Activated CD8-positive, alpha-beta memory T cell treated with anti-CD3 and anti-CD28 coated beads for 1 hour (primary cell): Measurements from ENCODE around the gene NEK10.
"Not testable (repeated sequence)": the region's sequence is repeated elsewhere in the genome, so short reads cannot be mapped to it uniquely, and the experiment has no call there.

ENCODE experiments used
- DNase-seq, 2 donors: peaks; one replicate each; pipeline ENCODE4 v3.0.0-alpha.2; 2020; ENCODE audit warnings: low read depth in 1 of 2; ENCODE audit errors: extremely low read depth in 1 of 2

NEK10 gene

DNA sequence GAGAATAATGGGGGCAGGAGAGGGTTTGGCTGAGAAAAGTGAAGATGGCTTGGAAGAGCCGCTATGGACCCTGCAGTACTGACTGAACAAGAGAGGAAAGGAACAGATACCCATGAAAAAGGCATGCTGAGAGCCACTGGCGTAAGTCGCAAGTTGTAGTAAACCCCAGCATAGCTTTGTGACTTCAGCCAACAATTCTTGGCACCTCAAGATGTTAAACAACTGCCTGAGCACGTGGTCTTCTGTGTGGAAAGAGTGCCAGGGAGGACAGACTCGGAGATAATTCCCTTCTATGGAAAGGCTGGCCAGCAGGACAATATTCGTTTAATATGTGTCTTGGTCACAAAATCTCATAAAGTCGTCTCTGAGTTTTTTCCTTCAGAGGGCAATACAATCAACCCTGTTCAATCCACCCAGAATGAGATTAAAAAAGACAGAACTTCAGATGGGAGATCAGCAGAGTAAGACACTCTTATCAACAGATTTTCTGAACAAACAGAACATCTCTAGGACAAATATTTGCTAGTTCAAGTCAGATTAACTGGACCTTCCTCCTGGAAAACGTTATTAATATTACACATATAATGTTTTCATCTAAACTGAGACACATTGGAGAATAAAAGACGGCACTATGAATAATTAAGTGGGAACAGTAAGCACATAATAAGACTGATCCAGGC lies 49.2 kb downstream of the NEK10 start:
- DNase-seq = no peak

DNA sequence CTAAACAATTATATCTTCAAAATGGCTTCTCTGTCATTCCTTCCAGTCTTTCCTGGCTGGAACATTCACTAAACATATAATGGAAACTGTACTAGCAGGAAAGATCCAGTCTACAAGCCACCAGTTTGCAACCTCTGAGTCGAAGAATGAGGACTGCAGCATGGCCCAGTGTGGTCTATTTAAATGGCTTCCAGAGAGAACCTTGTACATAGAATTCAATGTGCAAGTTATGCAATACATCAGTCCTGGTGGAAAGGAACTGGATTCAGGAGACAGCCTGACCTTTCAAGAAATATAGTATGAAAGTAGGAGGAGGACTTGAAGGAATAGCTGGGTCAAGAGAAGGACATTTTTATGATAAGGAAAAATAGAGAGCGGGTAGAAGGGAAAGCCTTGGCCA lies 49.9 kb downstream of the NEK10 start:
- DNase-seq = no peak

DNA sequence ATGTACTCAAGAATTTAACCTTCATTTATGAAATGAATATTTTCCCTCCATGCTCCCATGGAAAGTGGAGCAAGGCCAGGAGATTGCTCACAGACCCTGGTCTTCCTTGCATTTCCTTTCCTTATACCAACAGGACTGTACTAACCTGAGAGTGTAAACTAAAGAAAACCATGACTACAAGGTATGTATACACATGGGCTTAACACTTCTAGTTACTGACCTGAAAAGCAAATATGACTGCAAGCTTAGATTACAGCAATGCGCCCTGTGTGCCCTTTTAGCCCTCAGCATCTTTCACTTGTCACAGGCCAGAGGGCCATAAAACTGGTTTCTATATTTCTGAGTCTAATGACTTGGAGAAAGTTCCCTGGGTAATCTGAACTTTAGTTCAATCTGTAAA lies 52.1 kb downstream of the NEK10 start:
- DNase-seq = no peak

DNA sequence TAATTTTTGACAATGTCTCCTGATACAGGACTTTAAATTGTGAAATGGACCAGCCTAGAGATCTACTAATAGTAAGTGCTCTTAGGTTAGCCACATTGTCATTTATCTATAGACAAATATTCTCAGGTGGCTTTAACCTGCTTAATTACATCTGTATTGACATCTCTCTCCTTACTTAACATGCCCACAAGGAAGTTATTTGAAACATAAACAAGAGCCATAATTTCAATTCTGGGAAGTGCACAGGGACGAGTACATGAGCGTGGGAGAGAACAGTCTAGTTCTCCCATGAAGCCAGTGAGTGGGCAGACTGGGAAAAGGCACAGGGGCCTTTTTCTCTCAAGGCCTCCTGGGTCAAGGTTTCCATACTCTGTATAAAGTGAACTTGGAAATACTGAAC lies 54.2 kb downstream of the NEK10 start:
- DNase-seq = no peak

DNA sequence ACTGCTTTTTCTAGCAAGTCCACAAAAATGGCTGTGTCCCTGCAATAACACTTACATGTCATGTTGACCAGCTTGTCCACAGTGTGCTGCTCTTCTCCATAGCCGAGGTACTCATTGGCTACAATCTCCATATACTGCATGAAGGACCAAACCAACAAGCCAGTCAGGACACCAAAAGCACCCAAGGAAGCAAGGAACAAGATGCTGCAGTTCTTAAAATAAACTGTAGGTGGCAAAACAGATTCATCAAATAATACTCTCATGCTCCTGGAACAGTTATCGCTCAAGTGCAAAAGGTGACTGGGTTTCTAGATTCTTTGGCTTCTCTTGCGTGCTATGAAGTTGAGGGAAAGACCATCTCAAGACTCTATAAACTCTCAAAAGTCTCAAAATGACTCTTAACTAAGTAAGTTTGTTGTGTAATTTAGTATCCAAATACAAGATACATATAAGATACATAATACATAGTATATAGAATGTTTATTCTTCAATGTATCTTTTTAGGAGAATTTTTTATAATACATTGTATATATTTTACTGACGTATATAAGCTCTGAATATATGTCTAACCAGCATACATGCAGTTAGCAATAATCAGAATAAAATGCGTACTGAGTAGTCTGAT lies 57.0 kb downstream of the NEK10 start:
- DNase-seq = no peak

DNA sequence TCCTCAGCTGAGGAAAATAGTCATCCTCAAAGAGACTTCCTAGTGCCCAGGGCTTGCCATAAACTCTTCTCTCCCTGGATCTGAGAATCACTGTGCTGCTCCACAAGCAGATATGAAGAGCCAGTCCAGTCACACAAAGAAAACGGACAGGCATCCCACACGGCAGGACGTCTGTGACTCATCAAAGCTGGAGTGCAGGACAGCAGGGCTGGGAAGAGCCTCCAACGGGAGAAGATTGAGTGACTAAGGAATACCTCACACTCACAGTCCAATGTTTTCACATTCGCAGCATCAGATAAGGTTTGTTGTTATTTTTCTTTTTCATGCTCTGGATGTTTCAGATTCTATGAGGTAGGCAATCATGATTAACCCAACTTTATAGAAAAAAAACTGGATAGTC lies 57.8 kb downstream of the NEK10 start:
- DNase-seq = no peak

DNA sequence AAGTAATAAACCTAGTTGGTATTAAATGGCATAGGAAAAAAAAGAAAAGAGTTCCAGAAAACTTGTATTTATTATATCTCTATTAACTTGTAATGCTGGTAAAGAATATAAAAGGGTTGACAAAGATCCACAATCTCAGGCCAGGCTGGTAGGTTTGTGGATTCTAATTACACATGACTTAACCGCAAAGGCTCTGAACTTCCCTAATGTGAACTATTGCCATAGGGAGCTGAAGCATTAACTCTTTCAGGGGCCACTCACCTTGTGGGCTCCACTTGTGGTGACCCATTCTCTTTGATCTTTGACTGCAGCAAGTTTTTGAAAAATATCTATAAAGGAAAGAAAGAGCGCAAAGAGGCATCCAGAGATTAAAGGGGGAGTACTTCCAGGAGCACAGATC lies 58.5 kb downstream of the NEK10 start:
- DNase-seq = no peak

DNA sequence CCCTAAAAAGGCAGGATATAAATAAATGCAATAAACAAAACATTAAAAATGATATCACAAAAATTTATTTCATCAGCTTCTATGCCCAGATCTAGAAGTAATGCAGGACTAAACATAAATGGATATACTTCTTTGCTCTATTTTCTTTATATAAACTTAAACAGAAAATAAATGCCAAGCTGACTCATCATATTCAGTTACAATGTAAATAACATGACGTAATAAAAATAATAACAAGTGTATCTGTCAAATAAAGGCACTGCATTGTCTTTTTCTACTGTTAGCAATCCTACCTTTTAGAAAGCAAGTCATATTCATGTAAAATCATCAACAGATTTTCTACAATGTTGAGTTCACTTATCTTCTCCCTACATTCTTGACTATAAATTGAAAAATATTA lies 61.6 kb downstream of the NEK10 start:
- no peak for DNase-seq

DNA sequence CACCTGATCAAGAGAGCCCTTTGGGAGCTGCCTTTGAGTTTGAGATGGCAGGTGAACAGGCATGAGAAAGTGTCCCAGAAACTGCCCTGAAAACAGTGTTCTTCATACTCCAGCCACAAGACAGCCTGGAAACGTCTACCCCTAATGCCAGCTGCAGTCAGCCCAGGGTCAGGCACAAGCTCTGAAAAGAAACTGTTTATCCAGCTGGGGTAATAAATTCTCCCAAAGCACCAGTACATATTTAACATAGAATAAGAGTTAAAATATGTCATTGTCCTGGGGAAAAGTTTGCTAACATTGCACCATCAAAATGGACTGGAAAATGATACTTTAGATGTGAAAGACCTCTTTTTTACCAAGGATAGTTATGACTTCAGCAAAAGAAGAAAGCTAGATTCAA lies 66.3 kb downstream of the NEK10 start:
- no peak for DNase-seq

DNA sequence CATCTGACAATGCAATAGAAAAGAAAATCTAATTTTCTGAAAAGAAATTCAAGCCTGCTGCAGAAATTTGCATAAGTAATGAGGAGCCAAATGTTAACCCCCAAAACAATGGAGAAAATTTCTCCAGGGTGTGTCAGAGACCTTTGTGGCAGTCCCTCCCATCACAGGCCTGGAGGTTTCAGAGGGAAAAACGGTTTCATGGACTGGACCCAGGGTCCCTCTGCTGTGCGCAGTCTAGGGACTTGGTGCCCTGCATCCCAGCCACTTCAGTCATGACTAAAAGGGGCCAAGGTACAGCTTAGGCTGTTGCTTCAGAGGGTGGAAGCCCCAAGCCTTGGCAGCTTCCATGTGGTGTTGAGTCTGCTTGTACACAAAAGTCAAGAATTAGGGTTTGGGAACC lies 70.2 kb downstream of the NEK10 start:
- DNase-seq = not testable (repeated sequence)

DNA sequence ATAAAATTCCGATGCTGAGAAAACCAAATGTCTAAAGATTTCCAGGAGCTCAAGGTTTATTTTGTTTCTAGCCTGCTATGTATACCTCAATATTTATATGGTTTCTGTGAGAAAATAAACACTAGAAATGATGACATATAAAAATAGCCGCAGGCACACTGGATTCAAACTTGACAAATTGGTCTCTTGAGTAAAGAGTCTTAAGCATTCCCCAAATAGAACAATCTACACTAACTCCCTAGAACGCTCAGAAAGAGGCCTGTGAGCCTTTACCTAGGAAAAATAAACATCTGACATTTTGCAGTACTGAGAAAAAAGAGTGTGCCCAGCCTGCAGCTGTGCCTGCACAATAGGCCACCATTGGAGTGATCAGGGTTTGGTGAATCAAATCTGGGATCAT lies 75.2 kb downstream of the NEK10 start:
- no peak for DNase-seq

DNA sequence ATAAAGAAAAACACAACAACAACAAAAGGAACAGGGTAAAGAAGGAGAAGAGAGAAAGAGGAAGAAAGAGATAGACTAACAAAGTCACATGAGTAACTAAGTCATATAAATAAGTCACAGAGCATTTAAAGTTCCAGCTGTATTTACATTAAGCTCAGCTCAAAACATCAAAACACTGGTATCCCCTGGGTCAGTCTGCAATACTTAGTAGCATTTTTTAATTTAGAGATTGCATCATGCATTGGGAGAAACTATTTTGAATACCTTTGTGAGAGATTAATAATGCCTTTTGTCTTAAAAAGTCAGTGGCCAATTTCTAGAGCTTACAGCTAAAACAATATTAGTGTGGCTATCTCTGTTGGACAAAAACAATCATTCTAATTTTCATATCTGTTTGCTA lies 78.4 kb downstream of the NEK10 start:
- DNase-seq = no peak

DNA sequence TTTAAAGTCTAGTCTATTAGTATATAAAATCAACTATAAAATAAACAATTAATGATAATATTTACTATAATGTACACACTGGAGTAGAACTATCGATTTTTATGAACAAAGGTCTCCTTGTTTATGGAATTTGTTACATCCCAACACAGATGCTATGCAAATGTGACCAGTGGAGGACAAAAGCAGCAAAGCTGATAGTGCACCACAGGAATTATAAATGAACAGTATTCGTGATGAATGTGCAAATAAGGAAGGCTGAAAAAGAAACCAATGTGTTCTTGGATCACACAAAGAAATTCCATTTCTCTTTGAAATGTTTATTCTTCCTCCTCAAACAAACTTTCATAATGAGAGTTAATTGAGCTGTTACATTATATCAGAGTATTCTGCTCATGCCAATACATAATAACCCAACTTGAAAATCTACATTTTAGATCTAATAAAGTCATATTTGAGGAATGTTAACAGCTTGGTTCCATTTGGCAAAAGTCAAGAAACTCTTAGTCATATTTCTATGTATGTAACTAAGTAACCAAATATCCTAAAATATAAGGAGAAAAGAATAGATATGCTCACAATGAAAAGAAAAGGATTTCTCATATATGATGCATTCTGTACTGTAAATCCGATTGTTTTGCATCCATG lies 79.3 kb downstream of the NEK10 start:
- DNase-seq = no peak

DNA sequence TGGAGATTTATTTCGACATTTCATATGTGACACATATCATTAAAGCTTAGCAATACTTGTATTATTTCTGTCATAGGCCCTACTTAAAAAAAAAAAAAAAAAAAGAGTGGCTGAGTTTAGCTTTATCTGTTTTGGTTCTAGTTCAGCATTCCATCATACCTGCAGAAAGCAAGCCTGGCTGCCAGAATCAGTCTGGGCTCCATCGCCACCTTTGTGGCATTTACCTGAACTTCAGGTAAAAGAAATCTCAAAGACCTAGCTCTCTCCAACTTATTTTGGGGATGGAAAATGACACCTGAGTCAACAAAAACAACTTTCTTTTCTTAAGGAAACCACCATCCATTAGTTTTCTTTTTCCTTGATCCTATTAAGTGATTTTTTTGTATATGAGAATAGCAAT lies 82.1 kb downstream of the NEK10 start:
- DNase-seq = no peak

DNA sequence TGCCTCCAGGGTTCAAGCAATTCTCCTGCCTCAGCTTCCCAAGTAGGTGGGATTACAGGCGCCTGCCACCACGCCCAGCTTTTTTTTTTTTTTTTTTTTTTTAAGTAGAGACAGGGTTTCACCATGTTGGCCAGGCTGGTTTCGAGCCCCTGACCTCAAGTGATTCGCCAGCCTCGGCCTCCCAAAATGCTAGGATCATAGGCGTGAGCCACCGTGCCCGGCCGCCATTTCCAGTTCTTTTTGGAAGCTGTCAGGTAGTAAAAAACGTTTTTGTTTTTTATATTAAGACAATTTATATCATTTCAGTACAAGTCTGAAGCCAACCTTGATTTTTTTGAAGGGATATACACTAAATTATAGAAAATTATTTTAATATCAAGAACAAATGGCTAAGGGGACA lies 82.7 kb downstream of the NEK10 start:
- not testable (repeated sequence) for DNase-seq

DNA sequence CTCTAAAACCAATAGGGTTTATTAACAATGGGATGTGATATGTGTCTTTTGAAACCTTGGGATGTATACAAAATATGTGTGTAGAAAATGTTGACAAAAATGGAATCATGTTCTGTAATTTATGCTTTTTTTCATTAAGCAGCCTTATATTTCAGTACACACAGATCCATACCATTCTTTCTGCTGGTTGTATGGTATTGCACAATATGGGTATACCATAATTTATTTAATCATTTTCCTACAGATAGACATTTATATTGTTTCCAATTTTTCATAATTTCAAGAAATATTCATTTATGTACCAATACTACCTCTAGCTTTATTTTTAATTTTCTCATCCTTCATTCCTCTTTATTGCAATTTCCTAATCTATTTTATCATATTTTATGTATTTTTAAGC lies 83.5 kb downstream of the NEK10 start:
- DNase-seq = no peak

DNA sequence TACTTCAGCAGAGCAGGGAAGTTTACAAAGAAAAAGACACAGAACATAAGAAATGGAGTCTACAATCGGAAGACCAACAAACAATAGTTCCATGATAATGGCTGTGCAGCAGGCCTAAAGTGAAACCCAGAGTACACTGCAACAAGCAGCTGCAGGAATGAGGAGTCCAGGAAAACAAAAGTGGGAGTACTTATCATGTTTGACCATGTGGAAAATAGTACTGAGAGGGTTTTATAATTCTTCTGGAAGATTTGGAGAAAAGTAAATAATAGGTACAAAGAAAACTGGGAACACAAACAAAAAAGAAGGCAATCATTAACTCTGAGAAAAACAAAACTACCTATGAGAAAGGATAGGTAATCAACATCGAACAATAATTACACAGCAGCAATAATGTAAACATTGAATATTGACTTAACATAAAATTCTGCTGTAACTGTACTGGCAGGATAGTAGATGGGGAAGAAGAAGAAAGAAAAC lies 87.5 kb downstream of the NEK10 start:
- DNase-seq = no peak

DNA sequence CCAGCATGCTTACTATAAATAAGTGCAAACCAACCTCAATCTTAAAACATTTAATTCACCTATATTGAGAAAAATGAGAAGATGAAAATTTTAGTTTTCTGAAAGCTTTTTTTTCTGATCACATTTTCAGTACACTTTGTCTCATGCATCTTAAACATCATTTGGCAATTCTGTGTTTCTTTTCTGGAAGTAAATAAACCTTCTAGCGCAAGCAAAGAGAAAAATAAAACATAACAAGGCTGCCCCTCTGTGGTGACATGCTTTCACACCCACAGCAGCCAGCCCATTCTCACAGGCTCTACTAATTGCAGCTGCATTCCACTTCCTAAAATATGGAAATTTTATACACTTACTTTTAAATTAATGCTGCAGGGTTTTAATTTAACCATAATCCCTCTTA lies 90.1 kb downstream of the NEK10 start:
- DNase-seq = no peak

DNA sequence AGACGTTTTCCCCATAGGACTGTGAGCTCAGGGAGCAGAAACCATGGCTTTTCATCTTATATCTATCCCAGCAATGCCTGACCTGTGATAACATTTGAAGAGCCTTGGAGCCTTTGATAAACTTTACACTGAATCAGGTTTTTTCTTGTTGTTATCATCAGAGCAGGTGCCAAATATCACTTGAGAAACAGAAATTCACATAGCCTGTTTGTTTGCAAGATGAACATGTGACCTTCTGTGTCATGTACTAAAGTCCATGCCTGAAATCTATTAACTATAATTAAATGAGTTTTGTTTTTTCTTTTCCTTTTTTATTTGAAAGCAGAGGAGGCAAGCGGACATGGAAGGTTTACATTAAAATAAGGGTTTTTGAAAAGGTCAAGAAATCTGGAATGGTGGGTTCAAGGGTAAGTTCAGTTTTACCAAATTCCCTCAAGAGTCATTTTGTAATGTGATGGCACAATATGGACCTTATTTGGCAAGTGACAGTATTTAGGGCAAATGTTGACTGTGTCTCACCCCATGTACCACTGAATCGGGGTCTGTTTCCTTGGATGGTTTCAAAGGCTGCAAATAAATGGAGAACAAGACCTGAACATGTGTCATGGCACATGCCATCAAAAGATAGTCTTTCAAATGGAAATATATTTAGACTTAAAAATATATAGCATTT lies 90.7 kb downstream of the NEK10 start:
- no peak for DNase-seq

DNA sequence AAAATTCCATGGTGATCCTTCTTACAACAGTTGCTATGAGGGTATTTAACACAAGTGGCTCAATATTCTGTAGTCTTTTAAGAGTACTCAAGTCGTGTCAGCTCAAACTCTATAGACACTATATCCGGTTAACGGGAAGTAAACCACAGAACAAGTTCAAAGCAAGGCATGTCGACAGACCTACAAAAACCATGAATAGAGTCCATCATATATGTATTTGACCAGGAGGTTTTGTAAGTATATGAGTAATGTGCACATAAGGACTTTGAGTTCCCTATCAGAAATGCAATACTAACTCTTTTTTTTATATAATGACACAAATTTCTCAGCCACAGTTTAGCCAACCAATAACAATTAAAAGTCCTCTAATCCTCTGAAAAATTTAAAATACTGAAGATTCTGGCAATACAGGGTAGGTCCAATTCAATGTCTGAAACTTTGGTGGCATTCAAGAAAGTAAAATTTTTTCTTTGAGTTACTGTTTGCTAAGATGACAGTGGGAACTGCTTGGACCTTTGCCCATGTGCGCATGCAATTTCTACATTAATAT lies 93.7 kb downstream of the NEK10 start:
- DNase-seq = no peak

DNA sequence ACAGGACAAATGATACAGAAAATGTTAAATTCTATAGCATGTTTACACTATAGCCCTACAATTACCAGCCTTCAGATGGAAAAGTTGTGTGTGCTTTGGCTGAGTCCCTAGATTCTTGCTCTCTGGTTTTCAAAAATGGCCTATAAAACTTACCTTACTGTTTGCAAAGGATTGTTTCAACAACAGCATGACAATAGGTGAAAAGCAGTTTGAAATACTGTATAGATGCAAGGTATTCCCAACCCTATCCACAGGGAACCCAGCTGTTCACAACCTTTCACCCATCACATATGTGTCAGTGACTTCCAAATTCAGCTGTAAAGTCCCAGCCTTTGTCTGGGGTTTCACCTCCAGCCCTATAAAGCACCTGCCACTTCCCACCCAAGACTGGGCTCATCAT lies 97.3 kb downstream of the NEK10 start:
- no peak for DNase-seq

DNA sequence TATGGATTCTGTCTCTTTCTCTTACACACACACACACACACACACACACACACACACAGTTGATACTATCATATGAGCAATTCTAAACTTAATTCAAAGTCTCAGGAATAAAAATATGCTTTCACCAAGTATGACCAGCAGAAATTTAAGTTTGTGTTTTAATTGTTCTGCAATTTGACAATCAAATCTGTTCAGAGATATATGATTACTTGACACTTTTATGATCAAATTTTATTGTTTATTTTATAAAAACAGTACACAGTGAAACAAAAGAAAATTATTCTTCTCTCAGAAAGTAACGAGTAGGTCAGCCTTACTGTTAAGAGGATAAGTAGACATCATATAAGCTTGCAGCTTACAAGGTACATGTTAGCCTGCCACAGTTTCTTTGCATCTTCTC lies 114.3 kb downstream of the NEK10 start:
- DNase-seq = no peak
